GM12878 (cell line): Measurements from ENCODE around the gene RALGAPB. TPM values are rescaled to one million over a fixed set of nuclear protein-coding genes. Genes with fewer than 3 reads are reported as not detected.

Source experiments
- ATAC-seq: fragments of 200-7000 bp; cut with Tn5 transposase; 3 replicates; pipeline ENCODE4 v1.9.1; 2020; ENCODE audit warnings: mild to moderate bottlenecking, moderate library complexity
- BruUV-seq: library from RNA; stranded (reverse); fragments of 400-500 nt; replicated peaks from 2 replicates; lab custom pipeline; 2021; lab: Mats Ljungman, UMichigan
- CTCF ChIA-PET: fragments of 300-600 bp; sonication (Branson Sonifier 250); formaldehyde crosslinking; extraction: SDS; loops from one replicate; lab custom pipeline; 2021; ENCODE audit warnings: inconsistent platforms; lab: Yijun Ruan, JAX
- POLR2A ChIA-PET: fragments of 350-600 bp; formaldehyde crosslinking; extraction: SDS; loops from one replicate; lab custom pipeline; 2021; ENCODE audit warnings: inconsistent platforms; lab: Charles Lee
- RAD21 ChIA-PET: fragments of 300-600 bp; sonication (Branson Sonifier 250); formaldehyde crosslinking; loops from one replicate; lab custom pipeline; 2023; ENCODE audit warnings: antibody characterized with exemption; ENCODE audit not compliant: unreplicated experiment; lab: Charles Lee
- SMC1A ChIA-PET: fragments of 300-600 bp; sonication (Branson Sonifier 250); formaldehyde crosslinking; loops from one replicate; lab custom pipeline; 2023; ENCODE audit not compliant: unreplicated experiment, uncharacterized antibody; lab: Charles Lee
- DNase-seq: peaks from one replicate; pipeline ENCODE4 v3.0.0-alpha.2; 2011; ENCODE audit warnings: low read depth, low spot score
- FAIRE-seq: peaks from 3 replicates; lab custom pipeline; 2011; peaks lifted over from hg19 to GRCh38; lab: Jason Lieb, UNC
- H2AFZ ChIP-seq: 2 replicates; pipeline ENCODE4 v1.6.0; 2011; ENCODE audit warnings: low read depth, low read length, control low read depth; ENCODE audit not compliant: control insufficient read depth
- H3K27ac ChIP-seq: 2 replicates; pipeline ENCODE4 v1.5.1; 2011; ENCODE audit warnings: control low read depth; ENCODE audit not compliant: control insufficient read depth, insufficient read depth
- H3K27me3 ChIP-seq, 2 experiments: replicated peaks in 1 of 2; 2 replicates each; pipeline versions ENCODE4 v1.6.0 to v1.6.1; 2011; ENCODE audit warnings: low read length in 1 of 2; ENCODE audit not compliant: control insufficient read depth in 2 of 2, insufficient read depth in 2 of 2
- H3K36me3 ChIP-seq, 2 experiments: 2 replicates each; pipeline ENCODE4 v1.5.1; 2011; ENCODE audit warnings: low read length in 1 of 2; ENCODE audit not compliant: control insufficient read depth in 2 of 2, insufficient read depth in 2 of 2
- H3K4me1 ChIP-seq: 2 replicates; pipeline ENCODE4 v1.6.1; 2011; ENCODE audit warnings: mild to moderate bottlenecking, low read length, moderate library complexity, mixed read lengths; ENCODE audit not compliant: control insufficient read depth, insufficient read depth
- H3K4me2 ChIP-seq: 2 replicates; pipeline ENCODE4 v1.6.0; 2011; ENCODE audit warnings: control low read depth; ENCODE audit not compliant: control insufficient read depth, insufficient read depth
- H3K4me3 ChIP-seq: fragments of 200-600 bp; sonication (generic); 2 replicates; pipeline ENCODE4 v1.5.1; 2016
- H3K79me2 ChIP-seq: 2 replicates; pipeline ENCODE4 v1.6.0; 2011; ENCODE audit warnings: low read length; ENCODE audit not compliant: control insufficient read depth, insufficient read depth
- H3K9ac ChIP-seq: 2 replicates; pipeline ENCODE4 v1.8.0; 2011; ENCODE audit warnings: low read length, control low read depth, mixed read lengths; ENCODE audit not compliant: control insufficient read depth, insufficient read depth
- H3K9me3 ChIP-seq: replicated peaks from 3 replicates; pipeline ENCODE4 v1.5.1; 2011; ENCODE audit warnings: mild to moderate bottlenecking, low read length; ENCODE audit not compliant: control insufficient read depth, insufficient read depth
- H4K20me1 ChIP-seq: 2 replicates; pipeline ENCODE4 v1.6.0; 2011; ENCODE audit not compliant: control insufficient read depth, insufficient read depth
- CREM ChIP-seq: IDR thresholded peaks from 2 replicates; pipeline ENCODE4 v1.6.1; 2014; ENCODE audit warnings: antibody characterized with exemption, low read depth
- ESRRA ChIP-seq: IDR thresholded peaks from 2 replicates; pipeline ENCODE4 v1.6.1; 2012; ENCODE audit warnings: mild to moderate bottlenecking, low read length, improper control_type of control experiment
- FOXM1 ChIP-seq: IDR thresholded peaks from 2 replicates; pipeline ENCODE4 v1.6.1; 2012; ENCODE audit warnings: low read depth, mild to moderate bottlenecking, inconsistent platforms, low read length, moderate library complexity
- NFYA ChIP-seq: IDR thresholded peaks from 2 replicates; pipeline ENCODE4 v1.6.1; 2011; ENCODE audit warnings: low read depth, mild to moderate bottlenecking, low read length, improper control_type of control experiment, borderline replicate concordance
- RCOR1 ChIP-seq: conservative IDR thresholded peaks from 2 replicates; pipeline ENCODE4 v1.6.1; 2012; ENCODE audit warnings: low read depth, low read length, improper control_type of control experiment
- SIN3A ChIP-seq: IDR thresholded peaks from 2 replicates; pipeline ENCODE4 v1.6.1; 2012; ENCODE audit warnings: low read depth, low read length, improper control_type of control experiment
- ZNF592 ChIP-seq: fragments of 450-650 bp; IDR thresholded peaks from 2 replicates; pipeline ENCODE4 v1.6.1; 2017; ENCODE audit warnings: mild to moderate bottlenecking, moderate library complexity
- WGBS: methylation state at CpG from one replicate; pipeline ENCODE4 v1.1.6; 2016; ENCODE audit warnings: low lambda C conversion rate; ENCODE audit not compliant: insufficient replicate concordance, insufficient coverage; ENCODE audit errors: missing lambda C conversion rate; 5-methylcytosine and 5-hydroxymethylcytosine counted together
- in situ Hi-C: fragments of 300-500 bp; cut with MboI; formaldehyde crosslinking; loops from 9 replicates; pipeline ENCODE4 v1.14.3; 2018; ENCODE audit warnings: mixed read lengths
- intact Hi-C: fragments of 100-400 bp; cut with micrococcal nuclease; formaldehyde crosslinking; loops from one replicate; pipeline ENCODE4 v1.14.2; 2022; ENCODE audit not compliant: unreplicated experiment
- polyA plus RNA-seq, 11 experiments: library from polyadenylated mRNA; depleted of rRNA in 4 of 11; unstranded in 6 of 11; stranded (reverse) in 5 of 11; fragments of >200 nt; fragmentation: Nextera tagmentation in 4 of 11; fragmentation: Illumina TruSeq in 1 of 11; extraction: Ambion mirVana in 4 of 11; extraction: Trizol in 1 of 11; gene quantifications; 1 replicate in 1 of 11; 2 replicates in 10 of 11; pipeline versions ENCODE4 v1.2.1 to v1.2.3, GENCODE V29; 2011 to 2016; ENCODE audit warnings: inconsistent platforms in 2 of 11, missing spikeins in 2 of 11, low read depth in 1 of 11
- total RNA-seq, 4 experiments: library from RNA; depleted of rRNA in 3 of 4; stranded (reverse); fragments of >200 nt in 3 of 4; fragmentation: Illumina TruSeq in 1 of 4; extraction: Trizol in 1 of 4; gene quantifications; 2 replicates each; pipeline versions ENCODE4 v1.2.1 to v1.2.3, GENCODE V29; 2013 to 2021

RALGAPB gene
- total and polyA plus RNA-seq, 10 of the 15 experiments (the other 5 are each of a cell fraction or from before 2014, with no cell fraction given): 3.7 to 23.2 (median 15.5) TPM

GRCh38 chr20:38555395-38555794, 82.8 kb downstream of the RALGAPB start (continued):
- TF ChIP-seq ZNF592: no peak
- no peak for TF ChIP-seq RCOR1
- no peak for TF ChIP-seq NFYA
- no peak for TF ChIP-seq FOXM1
- TF ChIP-seq CREM: no peak
- no peak for TF ChIP-seq ESRRA

GRCh38 chr20:38557174-38557573, 84.5 kb downstream of the RALGAPB start:
- intact Hi-C loops: no loop called here
- no peaks in the 10 kb centered on the region for H3K9me3 ChIP-seq
- no peak overlapping the region for H3K27ac ChIP-seq
- no peak for TF ChIP-seq SIN3A
- TF ChIP-seq, all 136 proteins: peak for 0
- H3K36me3 ChIP-seq: peaks cover 0 to 20% of the 10 kb centered on the region in 2 experiments; a peak in 2 of 4 replicates
- SMC1A ChIA-PET: no interaction called here
- CTCF ChIA-PET: no interaction called here
- no peak for FAIRE-seq
- RAD21 ChIA-PET: no interaction called here
- no peaks in the 10 kb centered on the region for H3K79me2 ChIP-seq
- WGBS: 100% methylated on average over 2 of the region's 2 CpGs
- H4K20me1 ChIP-seq: no peaks in the 10 kb centered on the region
- no peaks in the 10 kb centered on the region for H3K27me3 ChIP-seq
- DNase-seq: no peak
- no peak overlapping the region for H2AFZ ChIP-seq
- no peak for ATAC-seq
- no peaks in the 10 kb centered on the region for H3K4me1 ChIP-seq
- in situ Hi-C loops: no loop called here
- H3K4me3 ChIP-seq: no peak overlapping the region
- BruUV-seq: no TSS peak
- POLR2A ChIA-PET: no interaction called here
- H3K9ac ChIP-seq: no peak overlapping the region
- no peak overlapping the region for H3K4me2 ChIP-seq
